ENCODE data around the gene TMPRSS9.
A peak's percentile ranks its signal among the peaks of the same experiment; 100 is the strongest.
"Not testable (repeated sequence)": the region's sequence is repeated elsewhere in the genome, so short reads cannot be mapped to it uniquely, and the experiment has no call there.

The TMPRSS9 gene

GRCh38 chr19:2362046-2362969 lies 2.2 kb downstream of the TMPRSS9 start:
- no peak for DNase-seq (ENCODE audit: low read depth)

DNA sequence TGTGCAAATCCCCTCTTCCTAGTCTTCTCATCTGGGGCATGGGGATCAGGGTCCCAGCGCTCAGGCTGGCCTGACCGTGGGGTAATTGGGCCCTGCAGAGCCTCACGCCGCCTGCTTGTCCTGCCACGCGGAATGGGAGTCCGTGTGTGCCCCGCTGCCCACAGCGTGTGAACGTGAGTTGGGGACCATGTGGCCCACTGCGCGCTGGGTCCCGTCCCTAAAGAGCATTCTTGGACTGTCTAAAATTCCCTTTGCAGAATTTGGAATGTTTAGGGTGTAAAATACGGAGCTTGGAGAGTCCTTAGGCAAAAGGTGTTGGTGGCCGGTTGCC lies 2.9 kb downstream of the TMPRSS9 start:
- no peak for DNase-seq (ENCODE audit: low read depth)

- no peak for DNase-seq (ENCODE audit: low read depth)
Measured at GRCh38 chr19:2363419-2363818, 3.4 kb downstream of the TMPRSS9 start.

DNA sequence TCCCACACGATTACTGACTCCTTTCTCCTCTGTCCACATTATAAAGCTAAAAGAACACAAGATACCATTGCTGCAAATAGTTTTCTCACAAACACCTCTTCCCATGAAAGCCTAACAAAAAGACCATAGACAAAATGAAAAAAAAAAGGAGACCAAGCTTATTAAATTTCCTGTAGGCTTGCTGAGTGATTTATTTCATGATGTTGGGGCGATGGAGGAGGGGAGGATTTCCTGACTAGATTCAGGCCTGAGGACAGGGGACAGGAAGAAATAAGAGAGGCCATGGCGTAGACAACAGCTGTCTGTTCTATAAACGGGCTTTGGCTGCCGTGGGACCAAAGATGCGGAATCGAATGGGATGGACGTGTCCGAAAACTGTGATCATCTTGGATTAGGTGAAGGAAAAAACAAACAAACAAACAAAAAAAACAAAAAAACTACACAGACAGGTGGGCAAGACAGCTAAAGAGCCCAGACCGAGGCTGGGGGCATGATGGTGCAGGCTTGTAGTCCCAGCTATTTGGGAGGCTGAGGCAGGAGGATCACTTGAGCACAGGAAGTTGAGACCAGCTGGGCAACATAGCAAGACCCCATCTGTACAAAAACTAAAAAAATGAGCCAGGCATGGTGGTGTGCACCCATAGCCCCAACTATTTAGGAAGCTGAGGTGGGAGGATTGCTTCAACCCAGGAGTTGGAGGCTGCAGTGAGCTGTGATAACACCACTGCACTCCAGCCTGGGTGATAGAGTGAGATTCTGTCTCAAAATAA lies 5.3 kb downstream of the TMPRSS9 start:
- DNase-seq (ENCODE audit: low read depth), result no peak

DNA sequence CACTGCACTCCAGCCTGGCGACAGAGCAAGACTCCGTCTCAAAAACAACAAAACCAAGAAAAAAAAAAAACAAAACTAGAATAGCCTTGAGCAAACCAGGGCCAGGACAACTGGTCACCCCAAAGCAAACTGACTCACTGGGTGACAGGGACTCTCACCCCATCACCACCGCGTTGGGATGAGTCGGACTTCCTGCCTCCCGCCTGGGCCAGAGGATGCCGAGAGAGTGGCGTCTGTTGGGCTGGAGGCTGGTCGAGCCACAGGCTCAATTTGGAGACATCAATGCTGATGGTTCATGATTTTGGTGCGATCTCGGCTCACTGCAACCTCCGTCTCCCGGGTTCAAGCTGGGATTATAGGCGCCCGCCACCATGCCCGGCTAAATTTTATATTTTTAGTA lies 11.6 kb downstream of the TMPRSS9 start:
- DNase-seq (ENCODE audit: low read depth), result no peak

DNA sequence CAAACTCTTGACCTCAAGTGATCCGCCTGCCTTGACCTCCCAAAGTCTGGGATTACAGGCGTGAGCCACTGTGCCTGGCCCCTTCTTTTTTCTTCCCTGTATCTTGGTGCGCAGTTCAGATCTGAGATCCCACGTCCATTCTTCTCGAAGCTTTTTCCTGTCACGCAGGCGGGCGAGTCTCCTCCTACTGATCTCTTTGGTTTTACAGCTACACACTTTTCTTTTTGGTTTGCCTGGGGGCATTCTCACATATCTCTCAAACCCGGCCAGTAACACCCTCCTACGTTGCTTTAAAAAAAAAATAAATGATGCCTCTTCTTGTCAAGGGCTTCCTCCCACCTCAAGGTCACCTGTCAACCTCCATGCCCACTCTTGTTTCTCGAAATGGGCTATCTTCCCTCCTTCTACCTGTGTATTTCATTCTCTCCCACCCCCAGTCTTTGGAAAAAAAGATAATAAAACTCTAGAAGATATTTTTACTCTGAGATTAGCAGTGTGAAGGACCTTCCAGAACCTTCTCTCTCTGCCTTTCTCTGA lies 12.1 kb downstream of the TMPRSS9 start:
- DNase-seq (ENCODE audit: low read depth), result no peak

GRCh38 chr19:2374808-2375207 lies 14.7 kb downstream of the TMPRSS9 start:
- DNase-seq (ENCODE audit: low read depth), result no peak

DNA sequence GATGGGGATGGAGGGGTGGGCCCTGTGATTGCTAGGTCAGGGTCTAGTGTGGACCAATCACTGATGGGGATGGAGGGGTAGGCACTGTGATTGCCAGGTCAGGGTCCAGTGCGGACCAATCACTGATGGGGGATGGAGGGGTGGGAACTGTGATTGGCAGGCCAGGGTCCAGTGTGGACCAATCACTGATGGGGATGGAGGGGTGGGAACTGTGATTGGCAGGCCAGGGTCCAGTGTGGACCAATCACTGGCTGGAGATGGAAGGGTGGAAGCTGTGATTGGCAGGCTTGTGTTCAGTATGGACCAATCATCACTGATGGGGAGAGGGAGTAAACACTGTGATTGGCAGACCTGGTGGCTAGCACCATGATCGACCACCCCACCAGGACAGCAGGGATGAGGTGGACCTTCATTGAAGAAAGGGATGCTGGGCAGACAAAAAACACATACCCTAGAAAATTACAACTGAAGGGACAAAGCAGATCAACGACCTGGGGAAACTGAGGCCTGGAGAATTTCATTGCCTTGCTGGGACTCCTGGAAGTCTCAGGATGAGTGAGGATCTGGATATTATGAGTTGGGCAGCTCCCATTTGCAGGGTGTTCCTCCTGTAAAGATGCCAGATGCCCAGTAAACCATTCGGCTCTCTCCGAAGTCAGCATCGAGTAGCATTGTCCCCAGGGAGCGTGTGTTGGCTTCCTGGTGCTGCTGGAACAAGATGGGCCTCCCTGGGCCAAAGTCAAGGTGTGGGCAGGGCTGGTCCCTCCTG lies 15.5 kb downstream of the TMPRSS9 start:
- no peak for DNase-seq (ENCODE audit: low read depth)

- no peak for DNase-seq (ENCODE audit: low read depth)
Measured at GRCh38 chr19:2376784-2377519, 16.9 kb downstream of the TMPRSS9 start.

DNA sequence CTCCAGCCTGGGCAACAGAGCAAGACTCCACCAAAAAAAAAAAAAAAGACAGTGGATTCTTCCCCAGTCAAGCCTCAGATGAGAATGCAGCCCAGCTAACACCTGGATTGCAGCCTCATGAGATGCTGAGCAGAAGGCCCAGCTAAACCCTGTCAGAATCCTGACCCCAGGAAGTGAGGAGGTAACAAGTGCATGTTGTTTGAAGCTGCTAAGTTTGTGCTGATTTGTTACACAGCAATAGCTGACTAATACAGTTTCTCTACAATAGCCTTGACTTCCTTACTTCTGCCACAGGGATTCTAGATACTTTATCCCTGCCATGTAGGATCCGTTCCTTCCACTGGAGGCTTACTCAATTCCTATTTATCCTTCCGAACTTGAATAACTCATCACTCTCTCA lies 20.5 kb downstream of the TMPRSS9 start:
- DNase-seq (ENCODE audit: low read depth), result no peak

- DNase-seq (ENCODE audit: low read depth), result no peak
Measured at GRCh38 chr19:2381148-2381820, 21.2 kb downstream of the TMPRSS9 start.

DNA sequence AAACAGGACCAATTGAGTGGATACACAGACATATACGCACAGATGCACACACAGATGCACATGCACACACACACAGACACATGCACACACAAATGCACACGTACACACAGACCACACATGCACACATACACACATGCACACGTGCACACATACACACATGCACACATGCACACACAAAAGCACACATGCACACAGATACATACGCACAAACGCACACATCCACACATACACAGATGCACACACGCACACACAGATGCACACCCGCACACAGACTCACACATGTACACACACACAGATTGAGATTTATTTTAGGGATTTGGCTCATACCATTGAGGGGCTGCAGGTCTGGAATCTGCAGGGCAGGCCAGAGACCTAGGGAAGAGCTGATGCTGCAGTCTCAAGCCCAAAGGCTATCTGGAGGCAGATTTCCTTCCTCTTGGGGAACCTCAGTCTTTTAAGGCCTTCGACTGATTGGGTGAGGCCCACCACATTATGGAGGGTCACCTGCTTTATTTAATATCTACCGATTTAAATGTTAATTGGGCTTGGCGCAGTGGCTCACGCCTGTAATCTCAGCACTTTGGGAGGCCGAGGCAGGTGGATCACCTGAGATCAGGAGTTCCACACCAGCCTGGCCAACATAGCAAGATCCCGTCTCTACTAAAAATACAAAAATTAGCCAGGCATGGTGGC lies 22.6 kb downstream of the TMPRSS9 start:
- no peak for DNase-seq (ENCODE audit: low read depth)

- no peak for DNase-seq (ENCODE audit: low read depth)
Measured at GRCh38 chr19:2385053-2385721, 25.1 kb downstream of the TMPRSS9 start.

- no peak for DNase-seq (ENCODE audit: low read depth)
Measured at GRCh38 chr19:2387367-2388288, 27.6 kb downstream of the TMPRSS9 start.

- DNase-seq (ENCODE audit: low read depth), result no peak
Measured at GRCh38 chr19:2389594-2389993, 29.5 kb downstream of the TMPRSS9 start.

- peak; percentile 25 for DNase-seq (ENCODE audit: low read depth)
Measured at GRCh38 chr19:2391118-2391725, 31.2 kb downstream of the TMPRSS9 start.

DNA sequence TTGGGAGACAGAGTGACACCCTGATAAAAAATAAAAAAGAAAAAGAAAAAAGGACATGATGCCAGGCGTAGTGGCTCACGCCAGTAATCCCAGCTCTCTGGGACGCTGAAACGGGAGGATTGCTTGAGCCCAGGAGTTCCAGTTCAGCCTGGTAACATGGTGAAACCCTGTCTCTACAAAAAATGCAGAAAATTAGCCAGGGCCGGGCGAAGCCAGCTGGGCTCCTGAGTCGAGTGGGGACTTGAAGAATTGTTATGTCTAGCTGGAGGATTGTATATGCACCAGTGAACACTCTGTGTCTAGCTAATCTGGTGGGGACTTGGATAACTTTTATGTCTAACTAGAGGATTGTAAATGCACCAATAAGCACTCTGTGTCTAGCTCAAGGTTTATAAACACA lies 32.3 kb downstream of the TMPRSS9 start:
- DNase-seq (ENCODE audit: low read depth), result no peak

GRCh38 chr19:2392899-2393298 lies 32.8 kb downstream of the TMPRSS9 start:
- not testable (repeated sequence) for DNase-seq (ENCODE audit: low read depth)
